Right lobe of liver (tissue), 4 donors: ENCODE data around the gene FTO.

ENCODE experiments used
- CTCF ChIP-seq, 4 donors: fragments of 200-600 bp in 3 of 4; fragments of 450-650 bp in 1 of 4; IDR thresholded peaks; one replicate each; pipeline versions ENCODE4 v1.5.1 to v1.8.0; 2016 to 2022; ENCODE audit warnings: antibody characterized with exemption in 4 of 4, mild to moderate bottlenecking in 2 of 4
- POLR2A ChIP-seq: fragments of 450-650 bp; IDR thresholded peaks from one replicate; pipeline ENCODE4 v1.6.1; 2017; ENCODE audit warnings: antibody characterized with exemption, mild to moderate bottlenecking
- donor health status: DM: no; HTN: no; CAD: no.
- donor health status: DM: no; HTN: no; CAD: no.
- donor health status: DM: no; HTN: yes; CAD: no.

GRCh38 chr16:53829186-53829747, 125.3 kb downstream of the FTO start:
- TF ChIP-seq CTCF (IDR thresholded peaks at IDR 0.05) (no peak), POLR2A (no peak)
